Effector CD4-positive, alpha-beta T cell (primary cell): ENCODE results near the gene ZBED1.
"Not testable (repeated sequence)": the region's sequence is repeated elsewhere in the genome, so short reads cannot be mapped to it uniquely, and the experiment has no call there.

ENCODE experiments used
- DNase-seq: peaks from one replicate; pipeline ENCODE4 v3.0.0-alpha.2; 2020

ZBED1 gene

GRCh38 chrX:2473064-2473463 lies 27.7 kb downstream of the ZBED1 start:
- DNase-seq = not testable (repeated sequence)

- DNase-seq = no peak
Measured at GRCh38 chrX:2471641-2472040, 29.1 kb downstream of the ZBED1 start.

- not testable (repeated sequence) for DNase-seq
Measured at GRCh38 chrX:2471126-2471525, 29.6 kb downstream of the ZBED1 start.

GRCh38 chrX:2469852-2470251 lies 30.9 kb downstream of the ZBED1 start:
- not testable (repeated sequence) for DNase-seq

- no peak for DNase-seq
Measured at GRCh38 chrX:2469196-2469685, 31.5 kb downstream of the ZBED1 start.

- no peak for DNase-seq
Measured at GRCh38 chrX:2468261-2469195, 32.2 kb downstream of the ZBED1 start.

GRCh38 chrX:2466876-2467656 lies 33.7 kb downstream of the ZBED1 start:
- no peak for DNase-seq

GRCh38 chrX:2464677-2465166 lies 36.1 kb downstream of the ZBED1 start:
- no peak for DNase-seq

GRCh38 chrX:2463973-2464676 lies 36.7 kb downstream of the ZBED1 start:
- DNase-seq = no peak

GRCh38 chrX:2463481-2463880 lies 37.3 kb downstream of the ZBED1 start:
- DNase-seq = not testable (repeated sequence)

- DNase-seq = no peak
Measured at GRCh38 chrX:2462780-2463179, 38.0 kb downstream of the ZBED1 start.

GRCh38 chrX:2462074-2462473 lies 38.7 kb downstream of the ZBED1 start:
- no peak for DNase-seq

GRCh38 chrX:2461711-2462016 lies 39.1 kb downstream of the ZBED1 start:
- DNase-seq = no peak

- not testable (repeated sequence) for DNase-seq
Measured at GRCh38 chrX:2460821-2461710, 39.7 kb downstream of the ZBED1 start.

GRCh38 chrX:2460048-2460447 lies 40.7 kb downstream of the ZBED1 start:
- DNase-seq = not testable (repeated sequence)

GRCh38 chrX:2458309-2458708 lies 42.5 kb downstream of the ZBED1 start:
- DNase-seq = no peak

- no peak for DNase-seq
Measured at GRCh38 chrX:2457289-2458133, 43.3 kb downstream of the ZBED1 start.

GRCh38 chrX:2456091-2456490 lies 44.7 kb downstream of the ZBED1 start:
- not testable (repeated sequence) for DNase-seq

- not testable (repeated sequence) for DNase-seq
Measured at GRCh38 chrX:2454620-2455019, 46.2 kb downstream of the ZBED1 start.

GRCh38 chrX:2452799-2453198 lies 48.0 kb downstream of the ZBED1 start:
- DNase-seq = no peak

GRCh38 chrX:2452317-2452784 lies 48.4 kb downstream of the ZBED1 start:
- DNase-seq = no peak
